ENCODE measurements around the gene TLE4. TPM values are rescaled to one million over a fixed set of nuclear protein-coding genes. Genes with fewer than 3 reads are reported as not detected.

TLE4 gene
- total and polyA plus RNA-seq, 10 of the 15 experiments (the other 5 are each of a cell fraction or from before 2014, with no cell fraction given), result 5.3 to 53.3 (median 23.3) TPM

GRCh38 chr9:79623799-79624721 lies 52.3 kb downstream of the TLE4 start:
- Histone ChIP-seq H3K4me1 (ENCODE audit: control insufficient read depth, insufficient read depth, low read length) (peaks cover 10% of the 10 kb centered on the region), H3K27me3 (replicated peaks in 1 of 2; ENCODE audit: control insufficient read depth in 2 of 2, insufficient read depth in 2 of 2, low read length in 1 of 2) (no peaks in the 10 kb centered on the region), H3K9me3 (replicated peaks; ENCODE audit: control insufficient read depth, insufficient read depth, low read length) (no peaks in the 10 kb centered on the region; the same call in 2 of the 3 replicates), H3K9ac (ENCODE audit: control insufficient read depth, insufficient read depth, low read length) (peak overlapping the region; percentile 20), H3K27ac (ENCODE audit: control insufficient read depth, insufficient read depth) (peak overlapping the region; percentile 67), H4K20me1 (ENCODE audit: control insufficient read depth, insufficient read depth) (no peaks in the 10 kb centered on the region), H2AFZ (ENCODE audit: control insufficient read depth, low read depth, low read length) (peak overlapping the region; percentile 51), H3K36me3 (ENCODE audit: control insufficient read depth in 2 of 2, insufficient read depth in 2 of 2, low read length in 1 of 2) (no peaks in the 10 kb centered on the region; a peak in 1 of 4 replicates), H3K79me2 (ENCODE audit: control insufficient read depth, insufficient read depth, low read length) (no peaks in the 10 kb centered on the region), H3K4me3 (peak overlapping the region; percentile 48; the same call in 1 of the 2 replicates), H3K4me2 (ENCODE audit: control insufficient read depth, insufficient read depth) (peak overlapping the region; percentile 85)
- 19% methylated on average over 6 of the region's 6 CpGs for WGBS (ENCODE audit: insufficient coverage, insufficient replicate concordance, low lambda C conversion rate, missing lambda C conversion rate)
- FAIRE-seq (peak; percentile 83), ATAC-seq (peak; percentile 97), DNase-seq (ENCODE audit: low read depth, low spot score) (peak; percentile 79)
- POLR2A ChIA-PET, result interaction anchor here (0.5 to 4.1 kb wide), 12 partner anchors 8 to 98 kb away, joined by 3 to 29 read pairs (median 3); partner anchors contain the start of gene TLE4
- SMC1A ChIA-PET (ENCODE audit: uncharacterized antibody, unreplicated experiment), result interaction anchor here (0.7 to 3.4 kb wide), 18 partner anchors 8 to 188 kb away, joined by 3 to 21 read pairs (median 7); partner anchors contain the start of gene TLE4
- CTCF ChIA-PET, result interaction anchor here (1.0 to 1.9 kb wide), 7 partner anchors 8 to 53 kb away, joined by 3 to 7 read pairs (median 3); partner anchors contain the start of gene TLE4
- intact Hi-C loops (cut with micrococcal nuclease; ENCODE audit: unreplicated experiment), result loop anchor here (1.0 kb wide), 1 partner anchor 53 kb away; the partner anchor contains the start of gene TLE4
- RAD21 ChIA-PET (ENCODE audit: unreplicated experiment), result interaction anchor here (0.6 to 2.4 kb wide), 18 partner anchors 8 to 70 kb away, joined by 3 to 32 read pairs (median 4); partner anchors contain the start of gene TLE4
- in situ Hi-C loops (cut with MboI), result no loop called here
- no TSS peak for BruUV-seq (replicated peaks)
- no peak for TF ChIP-seq POU2F2 (IDR thresholded peaks at IDR 0.05; ENCODE audit: borderline replicate concordance, low read depth, low read length)
- TF ChIP-seq SUPT20H (IDR thresholded peaks at IDR 0.05; ENCODE audit: borderline replicate concordance, control insufficient read depth, low read depth, low read length), result no peak
- TF ChIP-seq LARP7 (IDR thresholded peaks at IDR 0.05), result no peak
- TF ChIP-seq TCF7 (IDR thresholded peaks at IDR 0.05; ENCODE audit: borderline replicate concordance), result no peak
- no peak for TF ChIP-seq BMI1 (IDR thresholded peaks at IDR 0.05; ENCODE audit: borderline replicate concordance)
- 0 out of 2 replicates have a peak, but pooled peaks have one; percentile 25 for TF ChIP-seq GABPA (IDR thresholded peaks at IDR 0.05; ENCODE audit: low read depth)
- TF ChIP-seq E4F1 (IDR thresholded peaks at IDR 0.05; ENCODE audit: borderline replicate concordance, partially characterized antibody), result no peak
- peak; percentile 40; the same call in 1 of the 2 replicates for TF ChIP-seq ZBED1 (IDR thresholded peaks at IDR 0.05; ENCODE audit: borderline replicate concordance)
- TF ChIP-seq MTA3 (IDR thresholded peaks at IDR 0.05; ENCODE audit: borderline replicate concordance, low read length), result peak; percentile 63; the same call in 1 of the 2 replicates
- no peak for TF ChIP-seq ZBTB11 (CRISPR knock-in tag; IDR thresholded peaks at IDR 0.05)
- no peak for TF ChIP-seq MAX (IDR thresholded peaks at IDR 0.05; ENCODE audit: low read depth, low read length)
- TF ChIP-seq TCF3 (IDR thresholded peaks at IDR 0.05; ENCODE audit: borderline replicate concordance, insufficient read depth, low read depth, low read length), result no peak
- TF ChIP-seq NKRF (conservative IDR thresholded peaks at IDR 0.05), result no peak
